GM12875 (cell line): ENCODE results near the gene CHMP3.
"Not testable (repeated sequence)": the region's sequence is repeated elsewhere in the genome, so short reads cannot be mapped to it uniquely, and the experiment has no call there.

Experiments
- H3K4me3 ChIP-seq: one replicate; pipeline ENCODE4 v1.5.1; 2011; ENCODE audit warnings: low read depth, low read length, control low read depth
- CTCF ChIP-seq: IDR thresholded peaks from 2 replicates; pipeline ENCODE4 v1.5.1; 2011; ENCODE audit warnings: low read depth, mild to moderate bottlenecking, control low read depth, inconsistent platforms, low read length, moderate library complexity, borderline replicate concordance; ENCODE audit not compliant: insufficient read depth

The CHMP3 gene

GRCh38 chr2:86592547-86593230 lies 29.4 kb upstream of the CHMP3 start:
- no peak for TF ChIP-seq CTCF
- H3K4me3 ChIP-seq: no peak overlapping the region

GRCh38 chr2:86589701-86590100 lies 26.5 kb upstream of the CHMP3 start:
- H3K4me3 ChIP-seq: not testable (repeated sequence)

- TF ChIP-seq CTCF: no peak
- H3K4me3 ChIP-seq: no peak overlapping the region
Measured at GRCh38 chr2:86584151-86584913, 21.1 kb upstream of the CHMP3 start.

GRCh38 chr2:86580560-86580959 lies 17.3 kb upstream of the CHMP3 start:
- TF ChIP-seq CTCF: no peak
- no peak overlapping the region for H3K4me3 ChIP-seq

- no peak overlapping the region for H3K4me3 ChIP-seq
- no peak for TF ChIP-seq CTCF
Measured at GRCh38 chr2:86577817-86578456, 14.7 kb upstream of the CHMP3 start.

GRCh38 chr2:86570059-86570458 lies 6.8 kb upstream of the CHMP3 start:
- TF ChIP-seq CTCF: no peak
- no peak overlapping the region for H3K4me3 ChIP-seq

- no peak for TF ChIP-seq CTCF
Measured at GRCh38 chr2:86566821-86567190, 3.6 kb upstream of the CHMP3 start.

More at GRCh38 chr2:86566821-86567190, 3.6 kb upstream of the CHMP3 start:
- H3K4me3 ChIP-seq: no peak overlapping the region
